Gastroesophageal sphincter (tissue), 3 donors: ENCODE results near the gene TSKU.

ENCODE experiments used
- CTCF ChIP-seq, 4 experiments: fragments of 200-600 bp in 2 of 4; fragments of 450-650 bp in 2 of 4; sonication (generic) in 1 of 4; IDR thresholded peaks; one replicate each; pipeline ENCODE4 v1.5.1; 2017 to 2019; ENCODE audit warnings: antibody characterized with exemption in 4 of 4, mild to moderate bottlenecking in 2 of 4, moderate library complexity in 2 of 4
- EP300 ChIP-seq: sonication (generic); formaldehyde crosslinking; IDR thresholded peaks from one replicate; pipeline ENCODE4 v1.6.1; 2017; ENCODE audit warnings: antibody characterized with exemption, mild to moderate bottlenecking

- TF ChIP-seq CTCF (IDR thresholded peaks at IDR 0.05), result no peak
- TF ChIP-seq EP300, result no peak
These were observed 16.6 kb upstream of the TSKU start for GRCh38 chr11:76766521-76766920.
